T1000 (cell line): Measurements from ENCODE around the gene ZNF853.

Source experiments
- DNase-seq: peaks from one replicate; lab custom pipeline; 2025; ENCODE audit warnings: mixed read lengths; lab: John Stamatoyannopoulos, UW

Gene ZNF853

GRCh38 chr7:6636741-6637543 lies 21.5 kb downstream of the ZNF853 start, which contains the start of gene ZNF316:
TSS of gene ZNF316 (plus strand) at chr7:6637318. CDS start at chr7:6642410, 5,092 bp downstream.
- DNase-seq, result no peak

GRCh38 chr7:6637544-6638229 lies 22.3 kb downstream of the ZNF853 start:
- no peak for DNase-seq

GRCh38 chr7:6639032-6639431 lies 23.6 kb downstream of the ZNF853 start:
- no peak for DNase-seq

- no peak for DNase-seq
These were observed 24.2 kb downstream of the ZNF853 start for GRCh38 chr7:6639627-6640026.

- no peak for DNase-seq
These were observed 24.9 kb downstream of the ZNF853 start for GRCh38 chr7:6640246-6640721.

- DNase-seq, result no peak
These were observed 26.1 kb downstream of the ZNF853 start for GRCh38 chr7:6641305-6642035.

GRCh38 chr7:6642239-6642839 lies 26.9 kb downstream of the ZNF853 start:
- no peak for DNase-seq

GRCh38 chr7:6642861-6643640 lies 27.6 kb downstream of the ZNF853 start:
- DNase-seq, result no peak

- DNase-seq, result no peak
These were observed 28.7 kb downstream of the ZNF853 start for GRCh38 chr7:6643915-6644625.

GRCh38 chr7:6644728-6645127 lies 29.3 kb downstream of the ZNF853 start:
- no peak for DNase-seq

GRCh38 chr7:6646465-6646864 lies 31.1 kb downstream of the ZNF853 start:
- DNase-seq, result no peak

- no peak for DNase-seq
These were observed 31.7 kb downstream of the ZNF853 start for GRCh38 chr7:6647080-6647479.

GRCh38 chr7:6647541-6647940 lies 32.1 kb downstream of the ZNF853 start:
- no peak for DNase-seq

- DNase-seq, result no peak
These were observed 32.8 kb downstream of the ZNF853 start for GRCh38 chr7:6648066-6648814.

GRCh38 chr7:6648815-6649104 lies 33.4 kb downstream of the ZNF853 start:
- no peak for DNase-seq

GRCh38 chr7:6649241-6649961 lies 34.0 kb downstream of the ZNF853 start:
- DNase-seq, result no peak

GRCh38 chr7:6650086-6650485 lies 34.7 kb downstream of the ZNF853 start:
- no peak for DNase-seq

GRCh38 chr7:6650521-6651011 lies 35.2 kb downstream of the ZNF853 start:
- DNase-seq, result no peak

GRCh38 chr7:6651851-6652445 lies 36.5 kb downstream of the ZNF853 start:
- DNase-seq, result no peak
